K562 (cell line): ENCODE results near the gene G2E3. TPM values are rescaled to one million over a fixed set of nuclear protein-coding genes. Genes with fewer than 3 reads are reported as not detected.

Experiments used
- GATAD2B ChIP-seq: fragments of 450-650 bp; IDR thresholded peaks from 2 replicates; pipeline ENCODE4 v1.6.1; 2017; ENCODE audit warnings: mild to moderate bottlenecking, borderline replicate concordance
- KLF13 ChIP-seq: fragments of 450-650 bp; IDR thresholded peaks from 2 replicates; pipeline ENCODE4 v1.6.1; 2016; ENCODE audit warnings: missing genetic modification characterization, low read depth, mild to moderate bottlenecking, missing compliant biosample characterization, moderate library complexity, borderline replicate concordance
- MCM7 ChIP-seq, 2 experiments: fragments of 450-650 bp; IDR thresholded peaks; 2 replicates each; pipeline ENCODE4 v1.6.1; 2016 to 2018
- MTF1 ChIP-seq: fragments of 250-450 bp; sonication (Bioruptor Pico); IDR thresholded peaks from 2 replicates; pipeline ENCODE4 v1.9.0; 2021; ENCODE audit warnings: moderate library complexity, mild to moderate bottlenecking, inconsistent platforms, borderline replicate concordance
- RCOR1 ChIP-seq, 2 experiments: IDR thresholded peaks; 2 replicates each; pipeline ENCODE4 v1.6.1; 2012; ENCODE audit warnings: low read depth in 2 of 2, low read length in 2 of 2, borderline replicate concordance in 1 of 2, improper control_type of control experiment in 1 of 2
- SIN3A ChIP-seq, 2 experiments: fragments of 150-350 bp in 1 of 2; IDR thresholded peaks; 2 replicates each; pipeline ENCODE4 v1.6.1; 2011 to 2016; ENCODE audit warnings: borderline replicate concordance in 2 of 2, low read depth in 2 of 2, low read length in 2 of 2, mild to moderate bottlenecking in 2 of 2, moderate library complexity in 2 of 2; ENCODE audit not compliant: control insufficient read depth in 1 of 2
- SNIP1 ChIP-seq: fragments of 450-650 bp; IDR thresholded peaks from 2 replicates; pipeline ENCODE4 v1.7.1; 2017; ENCODE audit warnings: low read depth, mild to moderate bottlenecking
- SP1 ChIP-seq: sonication (generic); formaldehyde crosslinking; IDR thresholded peaks from 2 replicates; pipeline ENCODE4 v1.8.1; 2022; ENCODE audit warnings: mild to moderate bottlenecking, missing genetic modification reagents
- SRSF1 ChIP-seq: fragments of 200-400 bp; formaldehyde crosslinking; IDR thresholded peaks from 2 replicates; pipeline ENCODE4 v1.6.1; 2017; ENCODE audit warnings: mild to moderate bottlenecking, low read depth, low read length, moderate library complexity
- ZNF224 ChIP-seq: sonication (generic); formaldehyde crosslinking; IDR thresholded peaks from 2 replicates; pipeline ENCODE4 v1.8.0; 2022; ENCODE audit warnings: mild to moderate bottlenecking, missing genetic modification reagents
- polyA plus RNA-seq, 8 experiments: library from polyadenylated mRNA; depleted of rRNA in 4 of 8; stranded (reverse) in 5 of 8; unstranded in 3 of 8; fragments of >200 nt; fragmentation: Nextera tagmentation in 2 of 8; fragmentation: Illumina TruSeq in 1 of 8; extraction: Ambion mirVana in 2 of 8; extraction: Trizol in 1 of 8; gene quantifications; 2 replicates each; pipeline versions ENCODE4 v1.2.1 to v1.2.3, GENCODE V29; 2011 to 2014; ENCODE audit warnings: inconsistent platforms in 1 of 8, missing spikeins in 1 of 8
- total RNA-seq, 7 experiments: library from RNA; depleted of rRNA in 6 of 7; stranded (reverse); fragments of >200 nt in 6 of 7; fragmentation: Illumina TruSeq in 2 of 7; extraction: Trizol in 2 of 7; gene quantifications; 2 replicates each; pipeline versions ENCODE4 v1.2.1 to v1.2.3, GENCODE V29; 2011 to 2021; ENCODE audit warnings: low replicate concordance in 1 of 7
- TF ChIP-seq, protein P1 (sequence below): fragments of 250-450 bp; sonication (Bioruptor Pico); IDR thresholded peaks from 2 replicates; pipeline ENCODE4 v1.8.0; 2021; ENCODE audit warnings: borderline replicate concordance, mild to moderate bottlenecking, moderate library complexity; ENCODE audit not compliant: poor library complexity, severe bottlenecking
- TF ChIP-seq, protein P2 (sequence below): fragments of 450-650 bp; IDR thresholded peaks from 2 replicates; pipeline ENCODE4 v1.6.1; 2016; ENCODE audit warnings: low read depth
- TF ChIP-seq, protein P3 (sequence below): fragments of 450-650 bp; IDR thresholded peaks from 2 replicates; pipeline ENCODE4 v1.6.1; 2017; ENCODE audit warnings: antibody characterized with exemption, mild to moderate bottlenecking

G2E3 gene
- total and polyA plus RNA-seq, 9 of the 15 experiments (the other 6 are each of a cell fraction or from before 2014, with no cell fraction given): 9.8 to 53.5 (median 24.7) TPM

DNA sequence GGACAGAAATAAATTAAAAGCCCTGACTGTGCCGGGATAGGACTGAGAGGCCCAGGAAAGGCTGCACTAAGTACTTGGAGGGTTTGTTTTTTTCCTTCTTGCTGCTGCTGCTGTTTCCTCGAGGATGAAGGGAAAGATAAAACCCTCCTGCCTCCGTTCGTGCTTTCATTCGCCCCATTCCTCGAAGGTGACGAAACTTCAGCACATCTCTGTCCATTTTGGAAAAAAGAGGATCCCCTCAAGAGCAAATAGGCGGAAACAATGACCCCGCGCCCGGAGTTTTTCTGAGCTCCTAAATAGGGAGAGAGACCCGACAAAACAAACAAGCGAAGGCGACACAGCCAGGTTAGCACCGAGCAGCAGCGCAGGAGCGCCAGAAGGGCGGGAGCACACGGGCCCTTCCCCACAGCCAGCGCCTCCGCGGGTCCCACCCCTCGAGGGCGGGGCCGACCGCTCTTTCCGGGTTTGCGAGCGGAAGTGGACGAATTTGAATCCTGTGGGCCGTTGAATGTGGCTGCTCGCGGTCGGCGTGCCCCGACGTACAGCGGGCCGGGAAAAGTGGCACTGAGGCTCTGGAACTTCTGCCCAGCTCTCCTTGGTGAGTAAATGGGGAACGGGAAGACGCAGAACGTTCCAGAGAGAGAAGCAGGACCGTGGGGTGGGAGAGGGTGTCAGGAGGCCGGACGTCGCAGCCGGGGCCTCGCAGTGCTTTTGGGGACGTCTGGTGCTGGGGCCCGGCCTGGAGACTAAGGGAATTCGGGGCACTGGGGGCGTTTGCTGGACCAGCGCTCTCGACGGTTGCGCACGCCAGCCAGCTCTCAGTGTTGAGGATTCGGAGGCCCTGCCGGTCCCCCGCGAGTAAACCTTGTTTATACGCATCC, at the start of gene G2E3 (continued):
- TF ChIP-seq, protein P1, sequence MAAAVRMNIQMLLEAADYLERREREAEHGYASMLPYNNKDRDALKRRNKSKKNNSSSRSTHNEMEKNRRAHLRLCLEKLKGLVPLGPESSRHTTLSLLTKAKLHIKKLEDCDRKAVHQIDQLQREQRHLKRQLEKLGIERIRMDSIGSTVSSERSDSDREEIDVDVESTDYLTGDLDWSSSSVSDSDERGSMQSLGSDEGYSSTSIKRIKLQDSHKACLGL (CRISPR knock-in tag): no peak
- TF ChIP-seq SIN3A (IDR thresholded peaks at IDR 0.05; ENCODE audit: borderline replicate concordance in 2 of 2, control insufficient read depth in 1 of 2, low read depth in 2 of 2, low read length in 2 of 2) (0 out of 4 replicates have a peak, but pooled peaks of 1 of the 2 experiments have one; percentile 42), MCM7 (IDR thresholded peaks at IDR 0.05) (no peak), GATAD2B (no peak), MTF1 (CRISPR knock-in tag) (no peak), KLF13 (no peak), SP1 (peak; percentile 83), SNIP1 (no peak), RCOR1 (IDR thresholded peaks at IDR 0.05; ENCODE audit: borderline replicate concordance in 1 of 2, low read depth in 2 of 2, low read length in 2 of 2) (peak in 1 of 2 experiments; percentile 63; a peak in 1 of 4 replicates), SRSF1 (no peak), ZNF224 (no peak)
- TF ChIP-seq, protein P2, sequence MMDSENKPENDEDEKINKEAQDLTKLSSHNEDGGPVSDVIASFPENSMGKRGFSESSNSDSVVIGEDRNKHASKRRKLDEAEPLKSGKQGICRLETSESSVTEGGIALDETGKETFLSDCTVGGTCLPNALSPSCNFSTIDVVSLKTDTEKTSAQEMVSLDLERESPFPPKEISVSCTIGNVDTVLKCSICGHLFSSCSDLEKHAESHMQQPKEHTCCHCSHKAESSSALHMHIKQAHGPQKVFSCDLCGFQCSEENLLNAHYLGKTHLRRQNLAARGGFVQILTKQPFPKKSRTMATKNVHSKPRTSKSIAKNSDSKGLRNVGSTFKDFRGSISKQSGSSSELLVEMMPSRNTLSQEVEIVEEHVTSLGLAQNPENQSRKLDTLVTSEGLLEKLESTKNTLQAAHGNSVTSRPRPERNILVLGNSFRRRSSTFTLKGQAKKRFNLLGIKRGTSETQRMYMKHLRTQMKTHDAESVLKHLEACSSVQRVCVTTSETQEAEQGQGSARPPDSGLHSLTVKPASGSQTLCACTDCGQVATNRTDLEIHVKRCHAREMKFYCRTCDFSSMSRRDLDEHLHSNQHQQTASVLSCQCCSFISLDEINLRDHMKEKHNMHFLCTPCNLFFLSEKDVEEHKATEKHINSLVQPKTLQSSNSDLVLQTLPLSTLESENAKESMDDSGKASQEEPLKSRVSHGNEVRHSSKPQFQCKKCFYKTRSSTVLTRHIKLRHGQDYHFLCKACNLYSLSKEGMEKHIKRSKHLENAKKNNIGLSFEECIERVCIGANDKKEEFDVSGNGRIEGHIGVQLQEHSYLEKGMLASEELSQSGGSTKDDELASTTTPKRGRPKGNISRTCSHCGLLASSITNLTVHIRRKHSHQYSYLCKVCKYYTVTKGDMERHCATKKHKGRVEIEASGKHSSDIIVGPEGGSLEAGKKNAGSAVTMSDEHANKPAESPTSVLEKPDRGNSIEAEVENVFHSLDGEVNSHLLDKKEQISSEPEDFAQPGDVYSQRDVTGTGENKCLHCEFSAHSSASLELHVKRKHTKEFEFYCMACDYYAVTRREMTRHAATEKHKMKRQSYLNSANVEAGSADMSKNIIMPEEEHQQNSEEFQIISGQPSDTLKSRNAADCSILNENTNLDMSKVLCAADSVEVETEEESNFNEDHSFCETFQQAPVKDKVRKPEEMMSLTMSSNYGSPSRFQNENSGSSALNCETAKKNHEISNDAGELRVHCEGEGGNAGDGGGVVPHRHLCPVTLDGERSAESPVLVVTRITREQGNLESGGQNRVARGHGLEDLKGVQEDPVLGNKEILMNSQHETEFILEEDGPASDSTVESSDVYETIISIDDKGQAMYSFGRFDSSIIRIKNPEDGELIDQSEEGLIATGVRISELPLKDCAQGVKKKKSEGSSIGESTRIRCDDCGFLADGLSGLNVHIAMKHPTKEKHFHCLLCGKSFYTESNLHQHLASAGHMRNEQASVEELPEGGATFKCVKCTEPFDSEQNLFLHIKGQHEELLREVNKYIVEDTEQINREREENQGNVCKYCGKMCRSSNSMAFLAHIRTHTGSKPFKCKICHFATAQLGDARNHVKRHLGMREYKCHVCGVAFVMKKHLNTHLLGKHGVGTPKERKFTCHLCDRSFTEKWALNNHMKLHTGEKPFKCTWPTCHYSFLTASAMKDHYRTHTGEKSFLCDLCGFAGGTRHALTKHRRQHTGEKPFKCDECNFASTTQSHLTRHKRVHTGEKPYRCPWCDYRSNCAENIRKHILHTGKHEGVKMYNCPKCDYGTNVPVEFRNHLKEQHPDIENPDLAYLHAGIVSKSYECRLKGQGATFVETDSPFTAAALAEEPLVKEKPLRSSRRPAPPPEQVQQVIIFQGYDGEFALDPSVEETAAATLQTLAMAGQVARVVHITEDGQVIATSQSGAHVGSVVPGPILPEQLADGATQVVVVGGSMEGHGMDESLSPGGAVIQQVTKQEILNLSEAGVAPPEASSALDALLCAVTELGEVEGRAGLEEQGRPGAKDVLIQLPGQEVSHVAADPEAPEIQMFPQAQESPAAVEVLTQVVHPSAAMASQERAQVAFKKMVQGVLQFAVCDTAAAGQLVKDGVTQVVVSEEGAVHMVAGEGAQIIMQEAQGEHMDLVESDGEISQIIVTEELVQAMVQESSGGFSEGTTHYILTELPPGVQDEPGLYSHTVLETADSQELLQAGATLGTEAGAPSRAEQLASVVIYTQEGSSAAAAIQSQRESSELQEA: no peak
- TF ChIP-seq, protein P3, sequence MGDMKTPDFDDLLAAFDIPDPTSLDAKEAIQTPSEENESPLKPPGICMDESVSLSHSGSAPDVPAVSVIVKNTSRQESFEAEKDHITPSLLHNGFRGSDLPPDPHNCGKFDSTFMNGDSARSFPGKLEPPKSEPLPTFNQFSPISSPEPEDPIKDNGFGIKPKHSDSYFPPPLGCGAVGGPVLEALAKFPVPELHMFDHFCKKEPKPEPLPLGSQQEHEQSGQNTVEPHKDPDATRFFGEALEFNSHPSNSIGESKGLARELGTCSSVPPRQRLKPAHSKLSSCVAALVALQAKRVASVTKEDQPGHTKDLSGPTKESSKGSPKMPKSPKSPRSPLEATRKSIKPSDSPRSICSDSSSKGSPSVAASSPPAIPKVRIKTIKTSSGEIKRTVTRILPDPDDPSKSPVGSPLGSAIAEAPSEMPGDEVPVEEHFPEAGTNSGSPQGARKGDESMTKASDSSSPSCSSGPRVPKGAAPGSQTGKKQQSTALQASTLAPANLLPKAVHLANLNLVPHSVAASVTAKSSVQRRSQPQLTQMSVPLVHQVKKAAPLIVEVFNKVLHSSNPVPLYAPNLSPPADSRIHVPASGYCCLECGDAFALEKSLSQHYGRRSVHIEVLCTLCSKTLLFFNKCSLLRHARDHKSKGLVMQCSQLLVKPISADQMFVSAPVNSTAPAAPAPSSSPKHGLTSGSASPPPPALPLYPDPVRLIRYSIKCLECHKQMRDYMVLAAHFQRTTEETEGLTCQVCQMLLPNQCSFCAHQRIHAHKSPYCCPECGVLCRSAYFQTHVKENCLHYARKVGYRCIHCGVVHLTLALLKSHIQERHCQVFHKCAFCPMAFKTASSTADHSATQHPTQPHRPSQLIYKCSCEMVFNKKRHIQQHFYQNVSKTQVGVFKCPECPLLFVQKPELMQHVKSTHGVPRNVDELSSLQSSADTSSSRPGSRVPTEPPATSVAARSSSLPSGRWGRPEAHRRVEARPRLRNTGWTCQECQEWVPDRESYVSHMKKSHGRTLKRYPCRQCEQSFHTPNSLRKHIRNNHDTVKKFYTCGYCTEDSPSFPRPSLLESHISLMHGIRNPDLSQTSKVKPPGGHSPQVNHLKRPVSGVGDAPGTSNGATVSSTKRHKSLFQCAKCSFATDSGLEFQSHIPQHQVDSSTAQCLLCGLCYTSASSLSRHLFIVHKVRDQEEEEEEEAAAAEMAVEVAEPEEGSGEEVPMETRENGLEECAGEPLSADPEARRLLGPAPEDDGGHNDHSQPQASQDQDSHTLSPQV: peak; percentile 69
